Measurements from ENCODE around the gene LAMA2.

LAMA2 gene

DNA sequence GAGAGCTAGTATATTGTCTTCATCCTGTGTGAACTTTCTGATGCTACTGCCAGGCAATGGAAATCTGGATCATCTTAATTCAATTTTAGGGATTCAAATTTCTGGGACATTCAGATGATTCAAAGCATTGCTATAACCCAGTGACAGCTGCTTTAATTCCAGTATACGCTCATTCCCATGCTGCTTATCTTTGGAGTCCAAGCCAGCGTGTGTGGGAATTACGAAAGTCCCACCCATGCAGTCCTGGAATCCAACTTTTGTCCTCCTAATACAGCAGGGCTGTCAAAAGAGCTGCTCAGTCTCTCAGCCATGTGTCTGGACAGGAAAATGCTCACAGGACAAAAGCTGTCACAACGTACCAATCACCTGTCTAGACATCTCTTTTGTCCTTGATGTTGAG lies 219.8 kb downstream of the LAMA2 start:
- TF ChIP-seq TAF1 (IDR thresholded peaks at IDR 0.05; ENCODE audit: borderline replicate concordance, insufficient read depth, low read length) (no peak), POLR2AphosphoS5 (IDR thresholded peaks at IDR 0.05; ENCODE audit: low read depth, low read length) (no peak), FOXP2 (optimal IDR thresholded peaks at IDR 0.05; ENCODE audit: borderline replicate concordance, extremely low read depth, extremely low read length, insufficient read depth) (no peak), SIN3A (IDR thresholded peaks at IDR 0.05; ENCODE audit: borderline replicate concordance, insufficient read depth, low read length) (no peak)
- TF ChIP-seq, protein P1, sequence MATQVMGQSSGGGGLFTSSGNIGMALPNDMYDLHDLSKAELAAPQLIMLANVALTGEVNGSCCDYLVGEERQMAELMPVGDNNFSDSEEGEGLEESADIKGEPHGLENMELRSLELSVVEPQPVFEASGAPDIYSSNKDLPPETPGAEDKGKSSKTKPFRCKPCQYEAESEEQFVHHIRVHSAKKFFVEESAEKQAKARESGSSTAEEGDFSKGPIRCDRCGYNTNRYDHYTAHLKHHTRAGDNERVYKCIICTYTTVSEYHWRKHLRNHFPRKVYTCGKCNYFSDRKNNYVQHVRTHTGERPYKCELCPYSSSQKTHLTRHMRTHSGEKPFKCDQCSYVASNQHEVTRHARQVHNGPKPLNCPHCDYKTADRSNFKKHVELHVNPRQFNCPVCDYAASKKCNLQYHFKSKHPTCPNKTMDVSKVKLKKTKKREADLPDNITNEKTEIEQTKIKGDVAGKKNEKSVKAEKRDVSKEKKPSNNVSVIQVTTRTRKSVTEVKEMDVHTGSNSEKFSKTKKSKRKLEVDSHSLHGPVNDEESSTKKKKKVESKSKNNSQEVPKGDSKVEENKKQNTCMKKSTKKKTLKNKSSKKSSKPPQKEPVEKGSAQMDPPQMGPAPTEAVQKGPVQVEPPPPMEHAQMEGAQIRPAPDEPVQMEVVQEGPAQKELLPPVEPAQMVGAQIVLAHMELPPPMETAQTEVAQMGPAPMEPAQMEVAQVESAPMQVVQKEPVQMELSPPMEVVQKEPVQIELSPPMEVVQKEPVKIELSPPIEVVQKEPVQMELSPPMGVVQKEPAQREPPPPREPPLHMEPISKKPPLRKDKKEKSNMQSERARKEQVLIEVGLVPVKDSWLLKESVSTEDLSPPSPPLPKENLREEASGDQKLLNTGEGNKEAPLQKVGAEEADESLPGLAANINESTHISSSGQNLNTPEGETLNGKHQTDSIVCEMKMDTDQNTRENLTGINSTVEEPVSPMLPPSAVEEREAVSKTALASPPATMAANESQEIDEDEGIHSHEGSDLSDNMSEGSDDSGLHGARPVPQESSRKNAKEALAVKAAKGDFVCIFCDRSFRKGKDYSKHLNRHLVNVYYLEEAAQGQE (IDR thresholded peaks at IDR 0.05; ENCODE audit: insufficient read depth in 1 of 2, low read depth in 2 of 2, low read length in 2 of 2), result no peak

DNA sequence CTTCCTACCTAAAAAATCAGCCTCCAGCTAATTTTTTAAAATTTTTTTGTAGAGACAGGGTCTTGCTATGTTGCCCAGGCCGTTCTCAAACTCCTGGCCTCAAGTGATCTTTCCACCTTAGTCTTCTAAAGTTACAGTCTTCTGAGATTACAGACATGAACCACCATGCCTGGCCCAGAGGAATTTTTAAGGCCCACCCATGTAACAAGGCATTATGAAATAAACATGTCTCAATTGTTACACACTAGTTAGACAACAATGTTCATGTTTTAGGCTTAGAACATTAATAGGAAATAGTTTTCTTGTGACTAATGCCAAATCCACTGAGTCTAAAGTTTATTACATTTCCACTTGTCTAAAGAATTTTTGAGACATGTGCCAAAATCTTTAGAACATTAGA lies 221.2 kb downstream of the LAMA2 start:
- TF ChIP-seq POLR2AphosphoS5 (IDR thresholded peaks at IDR 0.05; ENCODE audit: low read depth, low read length), result no peak
- TF ChIP-seq SIN3A (IDR thresholded peaks at IDR 0.05; ENCODE audit: borderline replicate concordance, insufficient read depth, low read length), result no peak
- no peak for TF ChIP-seq TAF1 (IDR thresholded peaks at IDR 0.05; ENCODE audit: borderline replicate concordance, insufficient read depth, low read length)
- TF ChIP-seq, protein P1 (IDR thresholded peaks at IDR 0.05; ENCODE audit: insufficient read depth in 1 of 2, low read depth in 2 of 2, low read length in 2 of 2), result no peak

DNA sequence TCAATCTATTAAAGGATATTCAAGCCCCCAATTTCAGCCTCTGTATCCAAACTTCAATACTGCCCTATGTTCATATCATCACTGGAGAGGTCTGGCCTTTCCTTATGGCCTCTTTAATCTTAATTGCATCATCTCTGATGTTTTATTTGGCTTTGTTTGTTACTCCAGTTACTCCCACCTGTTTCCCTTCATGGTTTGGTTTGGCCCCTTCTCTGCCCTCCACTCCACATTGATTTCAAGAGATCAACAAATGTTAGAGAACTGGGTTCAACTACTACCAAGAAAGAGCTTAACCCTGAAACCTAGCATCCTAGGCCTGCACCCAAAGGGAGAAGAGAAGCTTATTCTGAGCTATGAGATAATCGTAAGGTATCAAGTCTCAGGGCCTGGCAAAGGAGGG lies 221.6 kb downstream of the LAMA2 start:
- TF ChIP-seq SIN3A (IDR thresholded peaks at IDR 0.05; ENCODE audit: borderline replicate concordance, insufficient read depth, low read length), result no peak

DNA sequence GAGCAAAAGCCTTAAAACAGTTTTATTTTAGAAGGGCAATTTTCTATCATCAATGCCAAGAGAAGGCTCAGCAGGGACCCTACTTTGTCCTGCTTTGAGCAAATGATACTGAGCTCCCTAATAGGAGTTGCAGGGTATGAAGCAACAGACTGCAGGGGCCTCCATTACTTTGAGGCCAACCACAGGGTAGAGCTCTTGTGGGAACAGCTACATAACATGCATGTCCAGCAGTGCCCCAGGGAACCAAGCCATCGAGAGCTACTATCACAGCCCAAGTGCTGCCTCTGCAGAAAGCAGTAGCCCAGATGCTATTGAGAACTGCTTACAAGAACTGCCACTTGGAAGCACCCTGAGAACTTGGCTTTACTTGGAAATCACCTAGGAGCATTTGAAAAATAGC lies 222.1 kb downstream of the LAMA2 start:
- TF ChIP-seq, protein P1 (IDR thresholded peaks at IDR 0.05; ENCODE audit: insufficient read depth in 1 of 2, low read depth in 2 of 2, low read length in 2 of 2), result no peak
- TF ChIP-seq SIN3A (IDR thresholded peaks at IDR 0.05; ENCODE audit: borderline replicate concordance, insufficient read depth, low read length) (no peak), POLR2AphosphoS5 (IDR thresholded peaks at IDR 0.05; ENCODE audit: low read depth, low read length) (no peak), TAF1 (IDR thresholded peaks at IDR 0.05; ENCODE audit: borderline replicate concordance, insufficient read depth, low read length) (no peak), FOXP2 (optimal IDR thresholded peaks at IDR 0.05; ENCODE audit: borderline replicate concordance, extremely low read depth, extremely low read length, insufficient read depth) (no peak)

DNA sequence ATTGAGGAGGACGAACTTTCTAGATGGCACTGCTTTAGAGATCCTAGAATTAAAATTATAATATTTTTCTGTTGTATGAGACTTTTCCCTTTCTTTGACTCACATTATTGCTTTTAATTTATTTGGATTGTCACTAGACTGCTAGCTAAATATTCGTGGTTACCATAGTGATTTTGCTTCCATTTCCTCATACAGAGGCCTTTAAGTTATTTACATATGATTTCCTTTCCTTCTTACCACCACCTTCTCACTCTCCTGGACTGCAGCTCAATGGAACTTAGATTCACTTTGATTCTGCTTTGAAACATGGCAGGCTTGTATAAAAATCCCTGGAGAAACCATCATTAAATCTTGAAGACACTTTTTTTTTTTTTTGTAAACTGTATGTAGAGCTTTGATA lies 222.9 kb downstream of the LAMA2 start:
- TF ChIP-seq TAF1 (IDR thresholded peaks at IDR 0.05; ENCODE audit: borderline replicate concordance, insufficient read depth, low read length), result no peak
- no peak for TF ChIP-seq POLR2AphosphoS5 (IDR thresholded peaks at IDR 0.05; ENCODE audit: low read depth, low read length)
- TF ChIP-seq SIN3A (IDR thresholded peaks at IDR 0.05; ENCODE audit: borderline replicate concordance, insufficient read depth, low read length), result no peak
- TF ChIP-seq, protein P1 (IDR thresholded peaks at IDR 0.05; ENCODE audit: insufficient read depth in 1 of 2, low read depth in 2 of 2, low read length in 2 of 2), result no peak
- TF ChIP-seq FOXP2 (optimal IDR thresholded peaks at IDR 0.05; ENCODE audit: borderline replicate concordance, extremely low read depth, extremely low read length, insufficient read depth), result no peak

Measured in PFSK-1 (cell line).